Esophagus muscularis mucosa (tissue), 4 donors: Measurements from ENCODE around the gene SLC44A4. TPM values are rescaled to one million over a fixed set of nuclear protein-coding genes. Genes with fewer than 3 reads are reported as not detected.
A peak's percentile ranks its signal among the peaks of the same experiment; 100 is the strongest.

Experiments used
- DNase-seq: peaks from one replicate; pipeline ENCODE4 v3.0.0-alpha.2; 2017; ENCODE audit errors: extremely low spot score
- H3K27ac ChIP-seq, 4 donors: fragments of 200-600 bp; sonication (generic); replicated peaks in 1 of 4; 1 replicate in 3 of 4; 2 replicates in 1 of 4; pipeline ENCODE4 v1.5.1; 2016 to 2019; ENCODE audit warnings: mild to moderate bottlenecking in 1 of 4
- H3K27me3 ChIP-seq, 4 donors: fragments of 200-600 bp; sonication (generic); one replicate each; pipeline versions ENCODE4 v1.5.1 to v1.6.0; 2016 to 2019
- H3K36me3 ChIP-seq, 4 donors: fragments of 200-600 bp; sonication (generic); one replicate each; pipeline ENCODE4 v1.5.1; 2016 to 2019
- H3K4me1 ChIP-seq, 4 donors: fragments of 200-600 bp; sonication (generic); one replicate each; pipeline ENCODE4 v1.5.1; 2016 to 2019
- H3K4me3 ChIP-seq, 4 donors: fragments of 200-600 bp; sonication (generic); 1 replicate in 2 of 4; 2 replicates in 2 of 4; pipeline ENCODE4 v1.5.1; 2016 to 2019; ENCODE audit warnings: mild to moderate bottlenecking in 4 of 4, moderate library complexity in 1 of 4
- H3K9me3 ChIP-seq, 4 donors: fragments of 200-600 bp; sonication (generic); 1 replicate in 3 of 4; 2 replicates in 1 of 4; pipeline ENCODE4 v1.5.1; 2016 to 2019
- CTCF ChIP-seq, 3 experiments: fragments of 200-600 bp in 2 of 3; fragments of 450-650 bp in 1 of 3; sonication (generic) in 2 of 3; IDR thresholded peaks; one replicate each; pipeline ENCODE4 v1.5.1; 2017 to 2019; ENCODE audit warnings: antibody characterized with exemption in 3 of 3, mild to moderate bottlenecking in 2 of 3, moderate library complexity in 1 of 3
- EP300 ChIP-seq: sonication (generic); formaldehyde crosslinking; IDR thresholded peaks from one replicate; pipeline ENCODE4 v1.6.1; 2017; ENCODE audit warnings: antibody characterized with exemption
- POLR2A ChIP-seq: fragments of 450-650 bp; IDR thresholded peaks from one replicate; pipeline ENCODE4 v1.6.1; 2017; ENCODE audit warnings: antibody characterized with exemption, moderate library complexity, mild to moderate bottlenecking, low read depth
- POLR2AphosphoS5 ChIP-seq, 2 donors: sonication (generic); formaldehyde crosslinking; IDR thresholded peaks; one replicate each; pipeline ENCODE4 v1.6.1; 2017; ENCODE audit warnings: antibody characterized with exemption in 2 of 2
- WGBS: methylation state at CpG from one replicate; pipeline ENCODE4 v1.1.5; 2018; 5-methylcytosine and 5-hydroxymethylcytosine counted together
- intact Hi-C: fragments of 100-400 bp; cut with DNase I; formaldehyde crosslinking; loops from one replicate; pipeline ENCODE4 v1.15.1; 2023
- total RNA-seq, 4 donors: library from RNA; depleted of rRNA; stranded (reverse); fragments of >200 nt; gene quantifications; one replicate each; pipeline versions ENCODE4 v1.1.0 to v1.2.1, GENCODE V29; 2016

The SLC44A4 gene
- total RNA-seq, 4 donors from 2014 or later: 0.19 to 0.80 TPM; not detected in 2

GRCh38 chr6:31834367-31835250 lies 44.2 kb downstream of the SLC44A4 start:
- peak; percentile 97 for DNase-seq
- peak overlapping the region; percentile 93 to 97 (median 95) for H3K27ac ChIP-seq
- WGBS: under 1% methylated on average over 45 of the region's 59 CpGs
- TF ChIP-seq CTCF (IDR thresholded peaks at IDR 0.05) (peak in 1 of 3 experiments; percentile 15), POLR2A (peak; percentile 52), EP300 (no peak), POLR2AphosphoS5 (IDR thresholded peaks at IDR 0.05) (peak; percentile 65 to 75)
- peak overlapping the region; percentile 72 to 94 (median 82) for H3K4me3 ChIP-seq
- peaks cover 60 to 79% (median 75%) of the 10 kb centered on the region in 4 donors for H3K4me1 ChIP-seq
- H3K9me3 ChIP-seq: no peaks in the 10 kb centered on the region
- no peaks in the 10 kb centered on the region for H3K27me3 ChIP-seq
- H3K36me3 ChIP-seq: peaks cover 25 to 33% (median 28%) of the 10 kb centered on the region in 4 donors
- intact Hi-C loops: loop anchor here (5.0 kb wide), 3 partner anchors 42 to 152 kb away; partner anchors contain the start of gene LY6G5C

DNA sequence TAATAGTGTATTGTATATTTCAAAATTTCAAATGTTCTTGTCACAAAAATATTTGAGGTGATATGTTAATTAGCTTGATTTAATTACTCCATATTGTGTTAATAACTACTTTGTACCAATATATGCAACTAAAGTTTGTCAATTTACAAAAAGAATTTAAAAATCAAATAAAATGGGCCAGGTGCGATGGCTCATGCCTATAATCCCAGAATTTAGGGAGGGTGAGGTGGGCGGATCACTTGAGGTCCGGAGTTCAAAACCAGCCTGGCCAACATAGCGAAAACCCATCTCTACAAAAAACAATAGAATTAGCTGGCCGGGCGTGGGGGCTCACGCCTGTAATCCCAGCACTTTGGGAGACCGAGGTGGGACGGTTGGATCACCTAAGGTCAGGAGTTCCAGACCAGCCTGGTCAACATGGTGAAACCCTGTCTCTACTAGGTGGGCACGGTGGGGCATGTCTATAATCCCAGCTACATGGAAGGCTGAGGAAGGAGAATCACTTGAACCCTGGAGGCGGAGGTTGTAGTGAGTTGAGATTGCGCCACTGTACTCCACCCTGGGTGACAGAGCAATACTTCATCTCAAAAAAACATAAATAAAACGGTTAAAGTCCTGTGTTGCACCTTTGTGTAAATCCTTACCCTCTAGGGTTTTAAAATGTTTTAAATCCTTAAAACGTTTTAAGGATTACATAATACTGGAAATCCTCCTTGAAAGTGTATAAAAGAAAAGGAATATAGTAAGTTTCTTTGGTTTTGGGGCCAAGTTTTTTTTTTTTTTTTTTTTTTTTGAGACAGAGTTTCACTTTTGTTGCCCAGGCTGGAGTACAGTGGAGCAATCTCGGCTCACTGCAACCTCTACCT lies 47.2 kb downstream of the SLC44A4 start:
- 76% methylated on average over 15 of the region's 15 CpGs for WGBS
- Histone ChIP-seq H3K4me3 (peak overlapping the region; percentile 62 to 79 (median 64)), H3K27ac (peak overlapping the region; percentile 93 to 97 (median 95)), H3K9me3 (no peaks in the 10 kb centered on the region), H3K4me1 (peaks cover 38 to 57% (median 53%) of the 10 kb centered on the region in 4 donors), H3K36me3 (peaks cover 0 to 5% (median 0%) of the 10 kb centered on the region in 4 donors), H3K27me3 (no peaks in the 10 kb centered on the region)
- peak in 1 of 2 donors; percentile 15 for TF ChIP-seq POLR2AphosphoS5 (IDR thresholded peaks at IDR 0.05)
- TF ChIP-seq CTCF (IDR thresholded peaks at IDR 0.05): no peak
- intact Hi-C loops: loop anchor here (2.0 to 5.0 kb wide), 4 partner anchors 39 to 149 kb away; partner anchors contain the start of gene LY6G5C
- DNase-seq: no peak

DNA sequence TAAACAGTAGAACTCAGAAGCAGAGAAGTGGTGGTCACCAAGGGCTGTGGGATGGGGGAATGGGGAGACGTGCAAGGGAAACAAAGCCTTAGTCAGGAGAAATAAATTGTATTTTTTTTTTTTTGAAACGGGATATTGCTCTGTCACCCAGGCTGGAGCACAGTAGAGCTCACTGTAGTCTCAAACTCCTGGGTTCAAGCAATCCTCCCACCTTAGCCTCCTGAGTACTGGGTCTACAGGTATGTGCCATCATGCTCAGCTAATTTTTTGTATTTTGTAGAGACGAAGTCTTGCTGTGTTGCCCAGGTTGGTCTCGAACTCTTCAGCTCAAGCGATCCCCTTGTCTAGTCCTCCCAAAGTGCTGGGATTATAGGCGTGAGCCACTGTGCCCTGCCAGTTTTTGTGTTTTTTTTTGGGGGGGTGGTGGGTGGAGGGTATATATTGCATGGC lies 47.9 kb downstream of the SLC44A4 start:
- intact Hi-C loops: loop anchor here (2.0 to 5.0 kb wide), 4 partner anchors 39 to 149 kb away; partner anchors contain the start of gene LY6G5C

More for the DNA sequence above, 47.9 kb downstream of the SLC44A4 start:
- no peak for DNase-seq
- WGBS: 38% methylated on average over 6 of the region's 6 CpGs
- Histone ChIP-seq H3K4me3 (peak overlapping the region; percentile 62 to 79 (median 64)), H3K27ac (peak overlapping the region; percentile 86 to 96 (median 94)), H3K9me3 (no peaks in the 10 kb centered on the region), H3K27me3 (no peaks in the 10 kb centered on the region), H3K4me1 (peaks cover 38 to 57% (median 53%) of the 10 kb centered on the region in 4 donors), H3K36me3 (no peaks in the 10 kb centered on the region)
- TF ChIP-seq POLR2A (no peak), CTCF (IDR thresholded peaks at IDR 0.05) (no peak), EP300 (no peak), POLR2AphosphoS5 (IDR thresholded peaks at IDR 0.05) (no peak)
